ENCODE data around the gene TMEM250.

The TMEM250 gene

GRCh38 chr9:136091582-136092352 lies 26.9 kb downstream of the TMEM250 start:
- TF ChIP-seq CTCF (IDR thresholded peaks at IDR 0.05): no peak

DNA sequence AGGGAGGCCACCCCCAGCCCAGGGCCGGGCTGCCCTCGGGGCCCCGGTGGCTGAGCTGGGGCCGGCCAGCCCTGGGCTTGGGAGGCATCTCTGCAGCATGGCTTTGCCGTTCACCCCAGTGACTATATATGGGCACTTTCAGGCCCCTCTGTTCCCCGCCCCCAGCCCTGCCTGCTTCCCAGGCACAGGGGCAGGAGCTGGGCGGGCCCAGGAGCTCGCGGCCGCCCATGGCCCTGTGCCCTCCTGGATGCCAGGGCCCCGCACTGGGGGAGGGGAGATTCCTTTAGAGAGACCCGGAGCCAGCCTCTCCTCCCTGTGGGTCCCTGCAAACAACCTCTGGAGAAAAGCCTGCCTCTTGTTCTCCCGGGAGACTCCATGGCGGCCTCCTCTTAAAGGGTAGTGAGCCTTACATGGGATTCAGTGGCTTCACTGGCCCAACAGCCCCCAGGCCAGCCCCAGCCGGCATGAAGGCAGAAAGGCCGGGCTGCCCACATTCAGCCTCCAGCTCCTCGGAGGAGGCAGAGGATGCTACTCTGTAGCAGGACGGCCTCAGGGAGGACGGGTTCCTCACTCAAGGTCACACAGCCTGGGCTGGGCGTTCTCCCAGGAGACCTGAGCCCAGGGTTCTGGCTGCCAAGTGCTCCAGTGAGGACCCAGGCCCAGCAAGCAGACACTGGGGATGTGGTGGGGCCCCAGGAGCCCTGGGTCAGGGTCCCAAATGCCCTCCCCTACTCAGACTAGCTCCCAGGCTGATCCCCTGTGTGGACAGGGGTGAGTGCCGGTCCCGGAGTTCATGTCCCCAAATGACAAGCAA lies 27.7 kb downstream of the TMEM250 start:
- no peak for TF ChIP-seq CTCF (IDR thresholded peaks at IDR 0.05)

- no peak for TF ChIP-seq CTCF (IDR thresholded peaks at IDR 0.05)
Measured at GRCh38 chr9:136090056-136090735, 28.5 kb downstream of the TMEM250 start.

DNA sequence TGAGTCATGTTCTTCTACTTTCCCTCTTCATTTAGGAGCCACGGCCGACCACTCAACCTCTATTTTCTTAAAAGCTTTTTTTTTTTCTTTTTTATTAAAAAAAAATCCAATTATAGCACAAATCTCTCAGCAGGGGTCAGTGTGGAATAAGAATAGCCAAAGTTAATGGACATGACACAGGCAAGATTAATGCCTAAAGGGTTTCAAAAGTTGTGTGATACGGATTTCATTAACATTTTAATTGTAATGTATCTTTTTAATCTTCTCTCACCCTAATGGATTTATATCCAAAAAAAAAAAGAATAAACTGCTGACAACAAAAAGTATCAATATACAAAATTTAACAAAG lies 29.0 kb downstream of the TMEM250 start:
- peak; percentile 34; the same call in 1 of the 2 replicates for TF ChIP-seq CTCF (IDR thresholded peaks at IDR 0.05)

DNA sequence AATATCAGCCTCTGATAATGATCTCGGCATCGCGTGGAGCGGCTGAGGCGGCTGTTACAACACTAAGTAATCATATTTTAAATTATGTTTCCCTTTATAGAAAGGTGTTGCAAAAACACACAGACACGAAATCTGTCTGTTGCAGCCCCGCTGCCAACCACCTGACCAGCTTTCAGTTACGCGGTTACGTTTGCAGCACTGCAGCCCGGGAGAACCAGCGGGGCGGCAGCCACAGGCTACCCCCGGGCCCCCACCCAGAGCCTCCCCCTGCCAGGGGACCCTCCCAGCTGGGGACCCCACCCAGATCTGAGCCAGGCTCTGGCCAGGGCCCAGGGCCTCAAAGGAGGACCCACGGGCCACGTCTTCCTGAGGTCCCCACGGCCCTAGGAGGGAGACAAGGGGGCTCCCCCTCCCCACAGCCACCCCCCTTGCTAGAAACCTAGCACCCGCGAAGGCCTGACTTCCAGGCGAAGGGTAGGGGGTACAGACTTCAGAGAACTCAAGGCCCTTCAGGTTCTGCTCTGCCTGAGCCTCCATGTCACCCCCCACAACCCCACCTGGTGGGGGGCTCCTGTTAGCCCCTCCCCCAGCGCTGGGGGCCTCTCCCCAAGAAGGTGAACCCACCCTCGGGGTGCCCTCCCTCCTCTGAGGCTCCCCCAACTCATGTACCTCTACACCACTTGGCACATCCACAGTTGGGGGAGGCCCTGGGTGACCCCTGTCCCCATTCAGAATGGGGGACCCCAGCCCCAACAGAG lies 29.6 kb downstream of the TMEM250 start:
- TF ChIP-seq CTCF (IDR thresholded peaks at IDR 0.05): no peak

- TF ChIP-seq CTCF (IDR thresholded peaks at IDR 0.05): no peak
Measured at GRCh38 chr9:136088481-136088938, 30.2 kb downstream of the TMEM250 start.

All from LNCAP (cell line).